DND-41 (cell line): ENCODE measurements around the gene MOV10L1.

Experiments
- EZH2 ChIP-seq: IDR thresholded peaks from 3 replicates; pipeline ENCODE4 v1.6.1; 2012; ENCODE audit warnings: borderline replicate concordance, low read depth, mild to moderate bottlenecking, moderate library complexity, low read length, inconsistent platforms; ENCODE audit not compliant: severe bottlenecking
- TF ChIP-seq, protein P1 (sequence below): IDR thresholded peaks from 2 replicates; pipeline ENCODE4 v1.5.1; 2012; ENCODE audit warnings: borderline replicate concordance, low read length, moderate library complexity, mild to moderate bottlenecking; ENCODE audit not compliant: poor library complexity, severe bottlenecking; ENCODE audit errors: extremely low read depth

DNA sequence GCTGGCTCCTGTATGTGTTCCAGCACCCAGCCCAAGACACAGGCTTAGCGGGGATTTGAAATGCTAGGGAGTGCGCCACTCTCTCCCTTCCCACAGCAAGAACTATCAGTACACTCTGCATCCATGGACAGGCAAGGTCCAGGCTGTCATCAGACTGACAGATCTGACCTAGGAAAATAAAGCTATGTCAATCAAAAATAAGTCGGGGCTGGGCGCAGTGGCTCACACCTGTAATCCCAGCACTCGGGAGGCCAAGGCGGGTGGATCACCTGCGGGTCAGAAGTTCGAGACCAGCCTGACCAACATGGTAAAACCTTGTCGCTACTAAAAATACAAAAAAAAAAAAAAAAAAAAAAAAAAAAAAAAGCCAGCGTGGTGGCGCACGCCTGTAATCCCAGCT lies 1.7 kb upstream of the MOV10L1 start:
- TF ChIP-seq, protein P1, sequence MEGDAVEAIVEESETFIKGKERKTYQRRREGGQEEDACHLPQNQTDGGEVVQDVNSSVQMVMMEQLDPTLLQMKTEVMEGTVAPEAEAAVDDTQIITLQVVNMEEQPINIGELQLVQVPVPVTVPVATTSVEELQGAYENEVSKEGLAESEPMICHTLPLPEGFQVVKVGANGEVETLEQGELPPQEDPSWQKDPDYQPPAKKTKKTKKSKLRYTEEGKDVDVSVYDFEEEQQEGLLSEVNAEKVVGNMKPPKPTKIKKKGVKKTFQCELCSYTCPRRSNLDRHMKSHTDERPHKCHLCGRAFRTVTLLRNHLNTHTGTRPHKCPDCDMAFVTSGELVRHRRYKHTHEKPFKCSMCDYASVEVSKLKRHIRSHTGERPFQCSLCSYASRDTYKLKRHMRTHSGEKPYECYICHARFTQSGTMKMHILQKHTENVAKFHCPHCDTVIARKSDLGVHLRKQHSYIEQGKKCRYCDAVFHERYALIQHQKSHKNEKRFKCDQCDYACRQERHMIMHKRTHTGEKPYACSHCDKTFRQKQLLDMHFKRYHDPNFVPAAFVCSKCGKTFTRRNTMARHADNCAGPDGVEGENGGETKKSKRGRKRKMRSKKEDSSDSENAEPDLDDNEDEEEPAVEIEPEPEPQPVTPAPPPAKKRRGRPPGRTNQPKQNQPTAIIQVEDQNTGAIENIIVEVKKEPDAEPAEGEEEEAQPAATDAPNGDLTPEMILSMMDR: no peak
- TF ChIP-seq EZH2: no peak
